ENCODE results near the gene NFAT5.
"Not testable (repeated sequence)": the region's sequence is repeated elsewhere in the genome, so short reads cannot be mapped to it uniquely, and the experiment has no call there.

The NFAT5 gene, protein sequence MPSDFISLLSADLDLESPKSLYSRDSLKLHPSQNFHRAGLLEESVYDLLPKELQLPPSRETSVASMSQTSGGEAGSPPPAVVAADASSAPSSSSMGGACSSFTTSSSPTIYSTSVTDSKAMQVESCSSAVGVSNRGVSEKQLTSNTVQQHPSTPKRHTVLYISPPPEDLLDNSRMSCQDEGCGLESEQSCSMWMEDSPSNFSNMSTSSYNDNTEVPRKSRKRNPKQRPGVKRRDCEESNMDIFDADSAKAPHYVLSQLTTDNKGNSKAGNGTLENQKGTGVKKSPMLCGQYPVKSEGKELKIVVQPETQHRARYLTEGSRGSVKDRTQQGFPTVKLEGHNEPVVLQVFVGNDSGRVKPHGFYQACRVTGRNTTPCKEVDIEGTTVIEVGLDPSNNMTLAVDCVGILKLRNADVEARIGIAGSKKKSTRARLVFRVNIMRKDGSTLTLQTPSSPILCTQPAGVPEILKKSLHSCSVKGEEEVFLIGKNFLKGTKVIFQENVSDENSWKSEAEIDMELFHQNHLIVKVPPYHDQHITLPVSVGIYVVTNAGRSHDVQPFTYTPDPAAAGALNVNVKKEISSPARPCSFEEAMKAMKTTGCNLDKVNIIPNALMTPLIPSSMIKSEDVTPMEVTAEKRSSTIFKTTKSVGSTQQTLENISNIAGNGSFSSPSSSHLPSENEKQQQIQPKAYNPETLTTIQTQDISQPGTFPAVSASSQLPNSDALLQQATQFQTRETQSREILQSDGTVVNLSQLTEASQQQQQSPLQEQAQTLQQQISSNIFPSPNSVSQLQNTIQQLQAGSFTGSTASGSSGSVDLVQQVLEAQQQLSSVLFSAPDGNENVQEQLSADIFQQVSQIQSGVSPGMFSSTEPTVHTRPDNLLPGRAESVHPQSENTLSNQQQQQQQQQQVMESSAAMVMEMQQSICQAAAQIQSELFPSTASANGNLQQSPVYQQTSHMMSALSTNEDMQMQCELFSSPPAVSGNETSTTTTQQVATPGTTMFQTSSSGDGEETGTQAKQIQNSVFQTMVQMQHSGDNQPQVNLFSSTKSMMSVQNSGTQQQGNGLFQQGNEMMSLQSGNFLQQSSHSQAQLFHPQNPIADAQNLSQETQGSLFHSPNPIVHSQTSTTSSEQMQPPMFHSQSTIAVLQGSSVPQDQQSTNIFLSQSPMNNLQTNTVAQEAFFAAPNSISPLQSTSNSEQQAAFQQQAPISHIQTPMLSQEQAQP (N-terminal part only)

GRCh38 chr16:69565671-69566239, at the start of gene NFAT5:
NFAT5 (plus strand) TSS chr16:69565966; CDS start chr16:69566302, 336 bp downstream.
- no peaks in the 10 kb centered on the region for H3K27me3 Mint-ChIP-seq
- H3K36me3 Mint-ChIP-seq: peaks cover 9 to 10% of the 10 kb centered on the region in 2 donors
- H3K4me3 Mint-ChIP-seq: peak within 1 kb of the TSS; percentile 99 to 100
- ATAC-seq (replicated peaks): peak; percentile 22 to 38
- H3K9me3 Mint-ChIP-seq: no peaks in the 10 kb centered on the region
- DNase-seq: peak; percentile 88
- H3K4me1 Mint-ChIP-seq: peaks cover 9 to 36% of the 10 kb centered on the region in 2 donors
- peak within 1 kb of the TSS; percentile 100 for H3K27ac Mint-ChIP-seq

- not testable (repeated sequence) for H3K27me3 Mint-ChIP-seq; H3K36me3 Mint-ChIP-seq; ATAC-seq (replicated peaks); H3K4me3 Mint-ChIP-seq; H3K27ac Mint-ChIP-seq; H3K9me3 Mint-ChIP-seq; DNase-seq
- peaks cover 14 to 16% of the 10 kb centered on the region in 2 donors for H3K4me1 Mint-ChIP-seq
These were observed 47.9 kb upstream of the NFAT5 start for GRCh38 chr16:69517914-69518313.

- Mint-ChIP-seq H3K9me3 (peaks cover 0 to 4% of the 10 kb centered on the region in 2 donors), H3K36me3 (peaks cover 0 to 2% of the 10 kb centered on the region in 2 donors), H3K27ac (no peak overlapping the region), H3K4me1 (peaks cover 0 to 6% of the 10 kb centered on the region in 2 donors), H3K4me3 (no peak overlapping the region), H3K27me3 (no peaks in the 10 kb centered on the region)
- ATAC-seq (replicated peaks) (no peak), DNase-seq (no peak)
These were observed 45.4 kb upstream of the NFAT5 start for GRCh38 chr16:69520413-69520799.

DNA sequence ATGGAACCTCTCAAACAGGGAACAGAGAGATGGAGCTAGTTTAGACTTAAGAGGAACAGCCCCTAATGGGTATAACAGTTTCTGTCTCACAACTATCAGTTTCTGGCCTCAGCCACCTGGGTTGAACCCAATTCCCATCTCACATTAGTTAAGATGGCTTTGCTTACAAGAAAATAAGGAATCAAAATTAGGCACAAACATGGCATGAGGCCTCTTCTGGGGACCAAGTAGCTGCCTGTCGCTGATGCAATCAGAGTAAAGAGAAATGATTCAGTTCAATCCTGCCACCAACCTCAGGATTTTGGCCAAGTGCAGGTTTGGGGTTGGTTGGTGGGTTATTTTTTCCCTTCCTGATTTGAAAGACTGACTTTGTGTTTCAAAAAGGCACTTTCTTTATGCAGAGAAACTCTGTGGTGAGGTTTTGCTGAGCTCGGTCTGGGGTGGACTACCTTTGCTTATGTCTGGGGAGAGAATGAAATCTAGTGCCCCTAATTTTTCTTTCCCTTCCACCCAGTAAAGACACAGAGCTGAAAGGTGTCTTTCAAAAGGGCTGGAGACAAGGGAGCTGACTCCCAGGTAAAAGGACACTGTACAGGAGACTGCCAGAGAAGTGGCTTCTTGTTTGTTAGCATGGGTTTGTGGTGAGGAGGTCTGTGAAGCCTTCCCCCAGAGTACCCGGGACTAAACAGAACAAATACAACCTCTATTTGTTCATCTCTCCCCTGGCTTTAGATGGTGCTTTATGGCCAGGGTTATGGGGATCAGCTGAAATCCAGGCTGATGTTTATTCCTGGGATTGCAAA, 44.8 kb upstream of the NFAT5 start:
- Mint-ChIP-seq H3K27me3 (no peaks in the 10 kb centered on the region), H3K4me3 (no peak overlapping the region), H3K27ac (peak overlapping the region; percentile 44), H3K4me1 (peaks cover 0 to 3% of the 10 kb centered on the region in 2 donors), H3K36me3 (peaks cover 0 to 2% of the 10 kb centered on the region in 2 donors), H3K9me3 (peaks cover 0 to 4% of the 10 kb centered on the region in 2 donors)
- peak; percentile 51 to 84 for ATAC-seq (replicated peaks)
- no peak for DNase-seq

- H3K4me3 Mint-ChIP-seq: no peak overlapping the region
- H3K9me3 Mint-ChIP-seq: peaks cover 0 to 4% of the 10 kb centered on the region in 2 donors
- no peak overlapping the region for H3K27ac Mint-ChIP-seq
These were observed 43.7 kb upstream of the NFAT5 start for GRCh38 chr16:69522041-69522578.

DNA sequence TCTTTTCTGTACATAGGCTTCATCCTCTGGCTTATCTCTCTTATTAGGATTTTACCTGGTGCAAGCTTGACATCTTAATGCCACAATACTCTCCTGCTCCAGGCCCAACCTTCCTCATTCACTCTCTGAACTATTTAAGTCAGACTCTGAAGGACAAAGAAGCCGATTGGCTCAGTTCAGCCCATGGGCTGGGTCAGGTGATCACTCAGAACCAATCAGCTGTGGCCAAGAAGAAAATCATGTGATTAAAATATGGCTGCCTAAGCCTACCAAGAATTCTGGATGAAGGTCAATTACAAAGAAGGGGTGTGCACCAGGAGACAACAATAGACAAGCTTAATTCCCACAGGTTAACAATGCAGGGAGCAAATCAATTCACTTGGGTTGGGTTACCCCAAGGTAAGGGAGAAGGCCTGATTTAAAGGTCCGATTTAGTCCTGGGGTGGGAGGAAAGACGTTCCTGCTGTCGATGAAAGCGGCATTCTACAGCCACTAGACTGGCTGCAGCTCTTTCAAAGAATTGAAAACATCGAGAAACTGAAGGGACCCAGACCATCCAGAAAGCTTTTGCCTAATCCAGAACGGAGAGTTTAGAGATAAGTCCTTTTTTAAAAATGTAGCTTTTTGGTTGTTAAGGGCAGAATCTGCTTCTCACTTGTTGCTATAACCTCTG, 42.9 kb upstream of the NFAT5 start:
- Mint-ChIP-seq H3K4me1 (peaks cover 0 to 5% of the 10 kb centered on the region in 2 donors), H3K9me3 (peaks cover 0 to 4% of the 10 kb centered on the region in 2 donors), H3K27me3 (no peaks in the 10 kb centered on the region), H3K4me3 (no peak overlapping the region), H3K27ac (no peak overlapping the region), H3K36me3 (peaks cover 0 to 2% of the 10 kb centered on the region in 2 donors)
- DNase-seq: no peak
- ATAC-seq (replicated peaks): no peak

More at GRCh38 chr16:69522041-69522578, 43.7 kb upstream of the NFAT5 start:
- peaks cover 0 to 2% of the 10 kb centered on the region in 2 donors for H3K36me3 Mint-ChIP-seq
- DNase-seq (no peak), ATAC-seq (replicated peaks) (no peak)
- H3K27me3 Mint-ChIP-seq: no peaks in the 10 kb centered on the region
- H3K4me1 Mint-ChIP-seq: peaks cover 0 to 5% of the 10 kb centered on the region in 2 donors

- H3K4me3 Mint-ChIP-seq: no peak overlapping the region
- peaks cover 0 to 5% of the 10 kb centered on the region in 2 donors for H3K4me1 Mint-ChIP-seq
- peaks cover 0 to 2% of the 10 kb centered on the region in 2 donors for H3K36me3 Mint-ChIP-seq
- no peak overlapping the region for H3K27ac Mint-ChIP-seq
- DNase-seq (no peak), ATAC-seq (replicated peaks) (no peak)
- H3K9me3 Mint-ChIP-seq: peaks cover 0 to 4% of the 10 kb centered on the region in 2 donors
- no peaks in the 10 kb centered on the region for H3K27me3 Mint-ChIP-seq
These were observed 42.0 kb upstream of the NFAT5 start for GRCh38 chr16:69523566-69524305.

- ATAC-seq (replicated peaks) (no peak), DNase-seq (no peak)
- Mint-ChIP-seq H3K9me3 (peaks cover 0 to 4% of the 10 kb centered on the region in 2 donors), H3K4me1 (peaks cover 15 to 17% of the 10 kb centered on the region in 2 donors), H3K36me3 (peaks cover 0 to 2% of the 10 kb centered on the region in 2 donors), H3K27me3 (no peaks in the 10 kb centered on the region), H3K4me3 (no peak overlapping the region), H3K27ac (no peak overlapping the region)
These were observed 38.7 kb upstream of the NFAT5 start for GRCh38 chr16:69526831-69527655.

GRCh38 chr16:69531988-69532387, 33.8 kb upstream of the NFAT5 start:
- H3K27me3 Mint-ChIP-seq: no peaks in the 10 kb centered on the region
- DNase-seq (no peak), ATAC-seq (replicated peaks) (no peak)
- no peaks in the 10 kb centered on the region for H3K36me3 Mint-ChIP-seq
- peaks cover 18 to 19% of the 10 kb centered on the region in 2 donors for H3K4me1 Mint-ChIP-seq
- H3K4me3 Mint-ChIP-seq: no peak overlapping the region
- no peaks in the 10 kb centered on the region for H3K9me3 Mint-ChIP-seq
- H3K27ac Mint-ChIP-seq: no peak overlapping the region

GRCh38 chr16:69532641-69533455, 32.9 kb upstream of the NFAT5 start:
- H3K27me3 Mint-ChIP-seq: no peaks in the 10 kb centered on the region
- no peak overlapping the region for H3K4me3 Mint-ChIP-seq
- H3K27ac Mint-ChIP-seq: no peak overlapping the region
- no peaks in the 10 kb centered on the region for H3K36me3 Mint-ChIP-seq
- DNase-seq (no peak), ATAC-seq (replicated peaks) (no peak)
- H3K9me3 Mint-ChIP-seq: no peaks in the 10 kb centered on the region
- H3K4me1 Mint-ChIP-seq: peaks cover 25 to 26% of the 10 kb centered on the region in 2 donors

DNA sequence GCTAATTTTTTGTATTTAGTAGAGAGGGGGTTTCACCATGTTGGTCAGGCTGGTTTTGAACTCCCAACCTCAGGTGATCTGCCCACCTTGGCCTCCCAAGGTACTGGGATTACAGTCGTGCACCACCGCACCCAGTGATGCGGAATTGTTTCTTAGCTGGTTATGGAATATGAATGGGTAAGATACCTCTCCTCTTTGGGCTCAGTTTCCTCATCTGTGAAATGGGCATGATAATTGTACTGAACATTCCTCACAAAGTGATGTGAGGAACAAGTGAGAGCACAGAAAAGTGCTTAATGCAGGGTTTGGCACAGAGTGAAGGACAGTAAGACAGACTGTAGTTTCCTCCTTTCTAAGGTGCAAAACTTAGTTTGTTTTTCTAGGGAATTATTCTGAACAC, 31.0 kb upstream of the NFAT5 start:
- DNase-seq (no peak), ATAC-seq (replicated peaks) (no peak)
- peaks cover 20 to 25% of the 10 kb centered on the region in 2 donors for H3K4me1 Mint-ChIP-seq
- no peaks in the 10 kb centered on the region for H3K27me3 Mint-ChIP-seq
- H3K9me3 Mint-ChIP-seq: no peaks in the 10 kb centered on the region
- H3K4me3 Mint-ChIP-seq: no peak overlapping the region
- H3K27ac Mint-ChIP-seq: no peak overlapping the region
- H3K36me3 Mint-ChIP-seq: no peaks in the 10 kb centered on the region

Data from stimulated activated naive B cell treated with anti-CD40 and anti-IgM and Interleukin-4, amounts not matched to agents 10 μg/mL and 1 μg/mL and 100 μg/mL, for 72 hours (primary cell).